K562 (cell line): ENCODE measurements around the gene XBP1. TPM values are rescaled to one million over a fixed set of nuclear protein-coding genes. Genes with fewer than 3 reads are reported as not detected.

ENCODE experiments used
- ATAC-seq: fragments of 200-7000 bp; cut with Tn5 transposase; 3 replicates; pipeline ENCODE4 v1.9.1; 2020; ENCODE audit warnings: moderate library complexity
- BruUV-seq: library from RNA; stranded (reverse); fragments of 400-500 nt; replicated peaks from 2 replicates; lab custom pipeline; 2021; lab: Mats Ljungman, UMichigan
- CTCF ChIA-PET: fragments of 300-600 bp; formaldehyde crosslinking; extraction: SDS; loops from one replicate; lab custom pipeline; 2021; ENCODE audit warnings: low intra/inter-chr PET ratio; lab: Yijun Ruan, JAX
- POLR2A ChIA-PET: fragments of 300-600, 350-650 bp; sonication (Branson Sonifier 250); formaldehyde crosslinking; extraction: SDS; loops from one replicate; lab custom pipeline; 2021; ENCODE audit warnings: antibody characterized with exemption, inconsistent platforms; lab: Yijun Ruan, JAX
- DNase-seq, 4 experiments: peaks; one replicate each; pipeline versions ENCODE4 v3.0.0 to v3.0.0-alpha.2; 2011 to 2018; ENCODE audit warnings: low spot score in 3 of 4, mixed read lengths in 3 of 4; ENCODE audit errors: extremely low read depth in 1 of 4
- FAIRE-seq: peaks from 2 replicates; lab custom pipeline; 2011; peaks lifted over from hg19 to GRCh38; lab: Jason Lieb, UNC
- H2AFZ ChIP-seq: 2 replicates; pipeline ENCODE4 v1.6.0; 2011; ENCODE audit warnings: low read depth, low read length, control low read depth, inconsistent platforms
- H3K27ac ChIP-seq: fragments of 200-600 bp; 3 replicates; pipeline ENCODE4 v1.8.0; 2011; ENCODE audit warnings: low read depth, mild to moderate bottlenecking, control low read depth, inconsistent platforms, low read length, moderate library complexity, mixed read lengths; ENCODE audit errors: extremely low read depth
- H3K27me3 ChIP-seq, 2 experiments: fragments of 300-600 bp in 1 of 2; 2 replicates in 1 of 2; 3 replicates in 1 of 2; pipeline versions ENCODE4 v1.6.0 to v1.8.0; 2011; ENCODE audit warnings: inconsistent platforms in 2 of 2, low read length in 2 of 2, mild to moderate bottlenecking in 1 of 2, mixed read lengths in 1 of 2, moderate library complexity in 1 of 2; ENCODE audit not compliant: control insufficient read depth in 2 of 2, insufficient read depth in 2 of 2
- H3K36me3 ChIP-seq: fragments of 300-600 bp; 3 replicates; pipeline ENCODE4 v1.8.0; 2011; ENCODE audit warnings: mild to moderate bottlenecking, low read length, inconsistent platforms; ENCODE audit not compliant: control insufficient read depth, insufficient read depth
- H3K4me1 ChIP-seq, 2 experiments: fragments of 200-600 bp in 1 of 2; replicated peaks in 1 of 2; 2 replicates in 1 of 2; 3 replicates in 1 of 2; pipeline versions ENCODE4 v1.5.1 to v1.8.0; 2011; ENCODE audit warnings: inconsistent platforms in 2 of 2, low read length in 2 of 2, mild to moderate bottlenecking in 1 of 2, mixed read lengths in 1 of 2, moderate library complexity in 1 of 2; ENCODE audit not compliant: control insufficient read depth in 2 of 2, insufficient read depth in 2 of 2
- H3K4me2 ChIP-seq: 2 replicates; pipeline ENCODE4 v1.6.1; 2011; ENCODE audit warnings: low read length, control low read depth, inconsistent platforms, mixed read lengths; ENCODE audit not compliant: insufficient read depth
- H3K4me3 ChIP-seq: fragments of 200-600 bp; sonication (generic), shearing (Covaris generic); 2 replicates; pipeline ENCODE4 v1.5.1; 2016; ENCODE audit warnings: control low read depth, inconsistent platforms
- H3K79me2 ChIP-seq: fragments of 200-600 bp; 3 replicates; pipeline ENCODE4 v1.8.0; 2011; ENCODE audit warnings: low read length, inconsistent platforms; ENCODE audit not compliant: control insufficient read depth, insufficient read depth
- H3K9ac ChIP-seq, 2 experiments: 2 replicates each; pipeline versions ENCODE4 v1.6.0 to v1.6.1; 2011; ENCODE audit warnings: low read depth in 2 of 2, low read length in 2 of 2, control low read depth in 1 of 2, inconsistent platforms in 1 of 2, mild to moderate bottlenecking in 1 of 2, mixed read lengths in 1 of 2; ENCODE audit not compliant: insufficient read depth in 1 of 2
- H3K9me1 ChIP-seq: one replicate; pipeline ENCODE4 v1.6.0; 2011; ENCODE audit warnings: inconsistent platforms, mild to moderate bottlenecking, low read length, moderate library complexity; ENCODE audit not compliant: control insufficient read depth, insufficient read depth
- H3K9me3 ChIP-seq: replicated peaks from 2 replicates; pipeline ENCODE4 v1.5.1; 2011; ENCODE audit warnings: low read depth, low read length, inconsistent platforms; ENCODE audit not compliant: control insufficient read depth, insufficient read depth
- H4K20me1 ChIP-seq: replicated peaks from 2 replicates; pipeline ENCODE4 v1.6.1; 2011; ENCODE audit warnings: low read length, inconsistent platforms, mixed read lengths; ENCODE audit not compliant: control insufficient read depth, insufficient read depth
- CTCFL ChIP-seq: IDR thresholded peaks from 2 replicates; pipeline ENCODE4 v1.6.1; 2011; ENCODE audit warnings: borderline replicate concordance, low read depth, mild to moderate bottlenecking, moderate library complexity, low read length; ENCODE audit not compliant: insufficient read depth, poor library complexity, severe bottlenecking
- CXXC5 ChIP-seq: fragments of 250-450 bp; sonication (Bioruptor Pico); IDR thresholded peaks from 2 replicates; pipeline ENCODE4 v1.8.0; 2022; ENCODE audit warnings: inconsistent platforms, mild to moderate bottlenecking, moderate library complexity
- MAX ChIP-seq: sonication (generic); formaldehyde crosslinking; IDR thresholded peaks from 2 replicates; pipeline ENCODE4 v1.9.0; 2022; ENCODE audit warnings: mild to moderate bottlenecking, missing genetic modification reagents
- MCM7 ChIP-seq, 2 experiments: fragments of 450-650 bp; IDR thresholded peaks; 2 replicates each; pipeline ENCODE4 v1.6.1; 2016 to 2018
- NFE2 ChIP-seq: IDR thresholded peaks from 2 replicates; pipeline ENCODE4 v1.6.1; 2014; ENCODE audit warnings: antibody characterized with exemption, low read depth
- SPI1 ChIP-seq: IDR thresholded peaks from 2 replicates; pipeline ENCODE4 v1.6.1; 2011; ENCODE audit warnings: low read depth, low read length, control low read depth, borderline replicate concordance
- TAF1 ChIP-seq: IDR thresholded peaks from 2 replicates; pipeline ENCODE4 v1.6.1; 2011; ENCODE audit warnings: mild to moderate bottlenecking, low read length, moderate library complexity; ENCODE audit not compliant: insufficient read depth, control insufficient read depth, severe bottlenecking; ENCODE audit errors: extremely low read depth
- ZBTB1 ChIP-seq: sonication (generic); formaldehyde crosslinking; IDR thresholded peaks from 2 replicates; pipeline ENCODE4 v1.8.1; 2023; ENCODE audit warnings: missing genetic modification reagents, low read depth, mild to moderate bottlenecking, borderline replicate concordance
- ZNF589 ChIP-seq: fragments of 200-800 bp; sonication (Bioruptor generic); IDR thresholded peaks from 2 replicates; pipeline ENCODE4 v1.6.1; 2016; ENCODE audit warnings: low read depth, missing genetic modification characterization, missing compliant biosample characterization
- ZSCAN32 ChIP-seq: fragments of 450-650 bp; formaldehyde crosslinking; IDR thresholded peaks from 2 replicates; pipeline ENCODE4 v1.4.0; 2020; ENCODE audit warnings: mild to moderate bottlenecking, moderate library complexity
- WGBS: fragments of 100-300 bp; shearing (Covaris generic); methylation state at CpG from one replicate; pipeline ENCODE4 v1.1.6; 2016; ENCODE audit warnings: low coverage, mixed read lengths; ENCODE audit not compliant: insufficient coverage; ENCODE audit errors: missing lambda C conversion rate; 5-methylcytosine and 5-hydroxymethylcytosine counted together
- in situ Hi-C: fragments of 300-500 bp; cut with MboI; formaldehyde crosslinking; loops from 4 replicates; pipeline ENCODE4 v1.15.0; 2018; ENCODE audit warnings: inconsistent platforms, mixed read lengths
- intact Hi-C: fragments of 100-400 bp; cut with micrococcal nuclease; formaldehyde crosslinking; loops from 2 replicates; pipeline ENCODE4 v1.14.2; 2022
- polyA plus RNA-seq, 8 experiments: library from polyadenylated mRNA; depleted of rRNA in 4 of 8; stranded (reverse) in 5 of 8; unstranded in 3 of 8; fragments of >200 nt; fragmentation: Nextera tagmentation in 2 of 8; fragmentation: Illumina TruSeq in 1 of 8; extraction: Ambion mirVana in 2 of 8; extraction: Trizol in 1 of 8; gene quantifications; 2 replicates each; pipeline versions ENCODE4 v1.2.1 to v1.2.3, GENCODE V29; 2011 to 2014; ENCODE audit warnings: inconsistent platforms in 1 of 8, missing spikeins in 1 of 8
- total RNA-seq, 7 experiments: library from RNA; depleted of rRNA in 6 of 7; stranded (reverse); fragments of >200 nt in 6 of 7; fragmentation: Illumina TruSeq in 2 of 7; extraction: Trizol in 2 of 7; gene quantifications; 2 replicates each; pipeline versions ENCODE4 v1.2.1 to v1.2.3, GENCODE V29; 2011 to 2021; ENCODE audit warnings: low replicate concordance in 1 of 7
- TF ChIP-seq, protein P1 (sequence below): fragments of 450-650 bp; IDR thresholded peaks from 2 replicates; pipeline ENCODE4 v1.6.1; 2018; ENCODE audit not compliant: partially characterized antibody
- TF ChIP-seq, protein P2 (sequence below): IDR thresholded peaks from 2 replicates; pipeline ENCODE4 v1.6.1; 2016; ENCODE audit warnings: missing genetic modification characterization, missing compliant biosample characterization

XBP1 gene
- total and polyA plus RNA-seq, 9 of the 15 experiments (the other 6 are each of a cell fraction or from before 2014, with no cell fraction given) = 25.0 to 218 (median 94.6) TPM

- WGBS = 4% methylated on average over 14 of the region's 14 CpGs
- H3K9me1 ChIP-seq = no peaks in the 10 kb centered on the region
- peaks cover 18% of the 10 kb centered on the region for H3K36me3 ChIP-seq
- H3K9ac ChIP-seq = peak overlapping the region; percentile 91 to 97
- H3K4me1 ChIP-seq = peaks cover 5 to 8% of the 10 kb centered on the region in 2 experiments; a peak in 3 of 5 replicates
- ChIA-PET CTCF (no interaction called here), POLR2A (interaction anchor here (0.6 to 9.9 kb wide), 7 partner anchors 7 to 345 kb away, joined by 4 to 109 read pairs (median 7); no protein-coding TSS in a partner anchor)
- H3K27ac ChIP-seq = peak overlapping the region; percentile 98
- H4K20me1 ChIP-seq = no peaks in the 10 kb centered on the region
- intact Hi-C loops = no loop called here
- FAIRE-seq = no peak
- in situ Hi-C loops = no loop called here
- no peaks in the 10 kb centered on the region for H3K9me3 ChIP-seq
- H3K79me2 ChIP-seq = peaks cover 57% of the 10 kb centered on the region
- no peaks in the 10 kb centered on the region for H3K27me3 ChIP-seq
- ATAC-seq = peak; percentile 6; the same call in 2 of the 3 replicates
- H2AFZ ChIP-seq = peak overlapping the region; percentile 64
- peak overlapping the region; percentile 68 for H3K4me2 ChIP-seq
- H3K4me3 ChIP-seq = peak overlapping the region; percentile 98
- BruUV-seq = no TSS peak
- DNase-seq = peak; percentile 53 to 76 (median 63)
- TF ChIP-seq TAF1 (peak; percentile 23), ZSCAN32 (CRISPR knock-in tag) (no peak), NFE2 (no peak), MAX (CRISPR knock-in tag) (peak; percentile 65), ZNF589 (CRISPR knock-in tag) (no peak), CTCFL (no peak), ZBTB1 (CRISPR knock-in tag) (no peak), SPI1 (0 out of 2 replicates have a peak, but pooled peaks have one; percentile 45), MCM7 (IDR thresholded peaks at IDR 0.05) (no peak), CXXC5 (peak; percentile 38; the same call in 1 of the 2 replicates)
- TF ChIP-seq, protein P1, sequence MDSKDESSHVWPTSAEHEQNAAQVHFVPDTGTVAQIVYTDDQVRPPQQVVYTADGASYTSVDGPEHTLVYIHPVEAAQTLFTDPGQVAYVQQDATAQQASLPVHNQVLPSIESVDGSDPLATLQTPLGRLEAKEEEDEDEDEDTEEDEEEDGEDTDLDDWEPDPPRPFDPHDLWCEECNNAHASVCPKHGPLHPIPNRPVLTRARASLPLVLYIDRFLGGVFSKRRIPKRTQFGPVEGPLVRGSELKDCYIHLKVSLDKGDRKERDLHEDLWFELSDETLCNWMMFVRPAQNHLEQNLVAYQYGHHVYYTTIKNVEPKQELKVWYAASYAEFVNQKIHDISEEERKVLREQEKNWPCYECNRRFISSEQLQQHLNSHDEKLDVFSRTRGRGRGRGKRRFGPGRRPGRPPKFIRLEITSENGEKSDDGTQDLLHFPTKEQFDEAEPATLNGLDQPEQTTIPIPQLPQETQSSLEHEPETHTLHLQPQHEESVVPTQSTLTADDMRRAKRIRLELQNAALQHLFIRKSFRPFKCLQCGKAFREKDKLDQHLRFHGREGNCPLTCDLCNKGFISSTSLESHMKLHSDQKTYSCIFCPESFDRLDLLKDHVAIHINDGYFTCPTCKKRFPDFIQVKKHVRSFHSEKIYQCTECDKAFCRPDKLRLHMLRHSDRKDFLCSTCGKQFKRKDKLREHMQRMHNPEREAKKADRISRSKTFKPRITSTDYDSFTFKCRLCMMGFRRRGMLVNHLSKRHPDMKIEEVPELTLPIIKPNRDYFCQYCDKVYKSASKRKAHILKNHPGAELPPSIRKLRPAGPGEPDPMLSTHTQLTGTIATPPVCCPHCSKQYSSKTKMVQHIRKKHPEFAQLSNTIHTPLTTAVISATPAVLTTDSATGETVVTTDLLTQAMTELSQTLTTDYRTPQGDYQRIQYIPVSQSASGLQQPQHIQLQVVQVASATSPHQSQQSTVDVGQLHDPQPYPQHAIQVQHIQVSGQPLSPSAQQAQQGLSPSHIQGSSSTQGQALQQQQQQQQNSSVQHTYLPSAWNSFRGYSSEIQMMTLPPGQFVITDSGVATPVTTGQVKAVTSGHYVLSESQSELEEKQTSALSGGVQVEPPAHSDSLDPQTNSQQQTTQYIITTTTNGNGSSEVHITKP = peak; percentile 92
- TF ChIP-seq, protein P2, sequence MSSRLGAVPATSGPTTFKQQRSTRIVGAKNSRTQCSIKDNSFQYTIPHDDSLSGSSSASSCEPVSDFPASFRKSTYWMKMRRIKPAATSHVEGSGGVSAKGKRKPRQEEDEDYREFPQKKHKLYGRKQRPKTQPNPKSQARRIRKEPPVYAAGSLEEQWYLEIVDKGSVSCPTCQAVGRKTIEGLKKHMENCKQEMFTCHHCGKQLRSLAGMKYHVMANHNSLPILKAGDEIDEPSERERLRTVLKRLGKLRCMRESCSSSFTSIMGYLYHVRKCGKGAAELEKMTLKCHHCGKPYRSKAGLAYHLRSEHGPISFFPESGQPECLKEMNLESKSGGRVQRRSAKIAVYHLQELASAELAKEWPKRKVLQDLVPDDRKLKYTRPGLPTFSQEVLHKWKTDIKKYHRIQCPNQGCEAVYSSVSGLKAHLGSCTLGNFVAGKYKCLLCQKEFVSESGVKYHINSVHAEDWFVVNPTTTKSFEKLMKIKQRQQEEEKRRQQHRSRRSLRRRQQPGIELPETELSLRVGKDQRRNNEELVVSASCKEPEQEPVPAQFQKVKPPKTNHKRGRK (tag) = no peak
These were observed 1.7 kb upstream of the XBP1 start for GRCh38 chr22:28801845-28802594.
